IPS-NIHi7 (cell line): Measurements from ENCODE around the gene TRIM44.
"Not testable (repeated sequence)": the region's sequence is repeated elsewhere in the genome, so short reads cannot be mapped to it uniquely, and the experiment has no call there.

Experiments used
- DNase-seq: peaks from one replicate; pipeline ENCODE4 v3.0.0; 2012; ENCODE audit warnings: mixed read lengths; ENCODE audit errors: extremely low spot score

Gene TRIM44

DNA sequence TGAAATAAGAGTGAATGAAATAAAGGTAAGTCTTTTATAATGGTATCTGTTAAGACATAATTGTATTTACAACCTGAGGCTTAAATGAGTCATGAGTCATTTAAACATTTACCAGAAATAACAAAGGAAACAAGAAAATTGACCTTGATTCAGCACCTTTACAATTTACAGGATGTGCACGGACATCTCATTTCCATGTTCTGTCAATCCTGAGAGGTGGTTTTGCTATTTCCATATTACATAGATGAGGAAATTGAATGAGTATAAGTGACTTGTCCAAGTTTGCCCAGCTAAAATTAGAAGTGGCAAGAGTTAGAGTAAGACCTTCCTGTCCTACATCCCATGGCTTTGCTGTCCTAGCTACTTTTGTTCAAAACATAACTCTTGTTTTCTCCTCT lies 89.1 kb downstream of the TRIM44 start:
- DNase-seq: no peak

GRCh38 chr11:35752115-35752514 lies 89.5 kb downstream of the TRIM44 start:
- DNase-seq: peak; percentile 21

DNA sequence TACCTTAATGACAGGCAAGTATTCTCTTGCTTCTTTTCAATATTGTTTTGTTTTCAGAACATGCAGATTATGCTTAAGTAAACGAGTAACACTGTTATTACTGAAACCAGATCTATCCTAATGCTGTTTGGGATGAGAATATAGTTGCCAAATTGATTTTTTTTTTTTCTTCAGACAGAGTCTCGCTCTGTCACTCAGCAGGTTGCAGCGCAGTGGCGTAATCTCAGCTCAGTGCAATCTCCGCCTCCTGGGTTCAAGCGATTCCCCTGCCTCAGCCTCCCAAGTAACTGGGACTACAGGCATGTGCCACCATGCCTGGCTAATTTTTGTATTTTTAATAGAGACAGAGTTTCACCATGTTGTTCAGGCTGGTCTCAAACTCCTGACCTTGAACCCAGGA lies 91.0 kb downstream of the TRIM44 start:
- DNase-seq: not testable (repeated sequence)

DNA sequence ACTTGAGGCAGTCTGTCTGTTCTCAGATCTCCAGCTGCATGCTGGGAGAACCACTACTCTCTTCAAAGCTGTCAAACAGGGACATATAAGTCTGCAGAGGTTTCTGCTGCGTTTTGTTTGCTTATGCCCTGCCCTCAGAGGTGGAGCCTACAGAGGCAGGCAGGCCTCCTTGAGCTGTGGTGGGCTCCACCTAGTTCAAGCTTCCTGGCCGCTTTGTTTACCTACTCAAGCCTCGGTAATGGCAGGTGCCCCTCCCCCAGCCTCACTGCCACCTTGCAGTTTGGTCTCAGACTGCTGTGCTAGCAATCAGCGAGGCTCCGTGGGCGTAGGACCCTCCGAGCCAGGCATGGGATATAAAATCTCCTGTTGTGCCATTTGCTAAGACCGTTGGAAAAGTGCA lies 97.4 kb downstream of the TRIM44 start:
- not testable (repeated sequence) for DNase-seq

GRCh38 chr11:35761899-35762298 lies 99.3 kb downstream of the TRIM44 start:
- no peak for DNase-seq

DNA sequence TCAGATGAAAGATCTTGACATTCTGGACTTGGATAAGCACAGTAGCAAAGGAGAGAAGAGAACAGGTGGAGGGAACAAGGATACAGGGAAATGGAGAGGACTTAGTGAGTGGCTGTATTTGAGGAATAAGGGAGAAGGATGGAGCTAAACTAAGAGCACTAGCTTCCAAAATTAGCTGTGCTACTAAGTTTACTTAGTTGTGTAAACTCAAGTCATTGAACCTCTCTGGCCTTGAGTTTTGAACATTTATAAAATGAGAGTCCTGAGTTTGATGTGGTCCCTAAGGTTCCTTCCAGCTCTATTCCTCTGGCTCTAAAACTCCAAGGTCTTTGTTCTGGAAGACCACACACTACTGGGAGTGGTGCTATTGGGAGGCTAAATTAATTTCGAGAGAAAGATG lies 100.7 kb downstream of the TRIM44 start:
- no peak for DNase-seq

DNA sequence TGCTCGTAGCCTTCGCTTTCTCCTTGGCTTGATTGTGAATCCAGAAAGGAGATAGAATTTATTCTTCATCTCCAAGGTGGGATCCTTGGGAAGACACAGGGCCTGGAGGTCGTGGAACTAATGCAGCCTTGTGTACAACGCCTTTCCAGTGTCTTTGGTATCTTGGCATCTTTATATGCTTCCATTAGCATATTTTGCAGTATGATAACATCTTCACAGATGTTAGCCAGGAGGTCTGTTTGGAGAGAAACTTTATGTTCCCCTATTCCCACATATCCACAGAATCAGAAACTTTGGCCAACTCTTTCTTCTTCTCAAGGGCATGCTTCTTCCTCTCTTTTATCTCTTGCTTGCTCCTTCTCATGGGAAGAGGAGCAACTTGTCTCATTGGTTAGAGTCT lies 101.2 kb downstream of the TRIM44 start:
- DNase-seq: no peak

GRCh38 chr11:35764417-35764816 lies 101.8 kb downstream of the TRIM44 start:
- no peak for DNase-seq

DNA sequence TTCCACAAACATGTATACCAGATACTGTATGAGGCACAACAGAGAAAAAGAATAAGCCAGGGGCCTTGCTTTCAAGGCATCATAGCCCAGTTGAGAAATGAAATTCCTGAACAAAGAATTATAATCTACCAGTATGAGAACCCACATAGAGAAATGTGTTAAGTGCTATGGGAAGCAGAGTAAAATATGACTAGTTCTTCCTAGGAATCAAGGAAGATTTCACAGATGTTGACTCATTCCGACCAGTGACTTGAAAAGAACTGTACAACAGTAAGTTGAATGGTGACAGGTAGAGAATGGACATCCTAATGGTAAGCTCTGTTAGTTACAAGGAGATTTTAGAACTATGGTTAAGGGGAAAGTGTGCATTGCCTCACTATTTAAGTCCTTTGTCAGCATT lies 102.6 kb downstream of the TRIM44 start:
- no peak for DNase-seq

DNA sequence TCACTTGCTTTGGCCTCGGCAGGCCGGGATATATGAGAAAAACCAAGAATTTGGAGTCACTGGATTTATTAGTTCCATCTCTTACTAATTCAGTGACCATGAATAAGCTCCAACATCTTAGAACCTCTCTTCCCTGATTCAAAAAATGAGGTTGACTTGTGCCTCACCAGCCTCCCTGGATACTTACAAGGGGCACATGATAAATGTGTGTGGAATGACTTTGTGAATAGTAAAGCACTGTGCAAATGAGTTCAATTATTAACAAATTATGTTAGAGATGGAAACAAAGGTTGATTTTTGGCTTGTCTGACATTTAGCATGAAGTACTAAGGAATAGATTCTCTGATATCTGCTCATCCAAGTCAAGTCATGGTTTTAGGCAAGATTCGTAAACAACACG lies 104.1 kb downstream of the TRIM44 start:
- no peak for DNase-seq

GRCh38 chr11:35770425-35770824 lies 107.8 kb downstream of the TRIM44 start:
- DNase-seq: not testable (repeated sequence)

GRCh38 chr11:35771722-35772121 lies 109.1 kb downstream of the TRIM44 start:
- no peak for DNase-seq

DNA sequence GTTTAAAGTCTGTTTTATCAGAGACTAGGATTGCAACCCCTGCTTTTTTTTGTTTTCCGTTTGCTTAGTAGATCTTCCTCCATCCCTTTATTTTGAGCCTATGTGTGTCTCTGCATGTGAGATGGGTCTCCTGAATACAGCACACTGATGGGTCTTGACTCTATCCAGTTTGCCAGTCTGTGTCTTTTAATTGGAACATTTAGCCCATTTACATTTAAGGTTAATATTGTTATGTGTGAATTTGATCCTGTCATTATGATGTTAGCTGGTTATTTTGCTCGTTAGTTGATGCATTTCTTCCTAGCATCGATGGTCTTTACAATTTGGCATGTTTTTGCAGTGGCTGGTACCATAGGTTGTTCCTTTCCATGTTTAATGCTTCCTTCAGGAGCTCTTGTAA lies 114.7 kb downstream of the TRIM44 start:
- not testable (repeated sequence) for DNase-seq

DNA sequence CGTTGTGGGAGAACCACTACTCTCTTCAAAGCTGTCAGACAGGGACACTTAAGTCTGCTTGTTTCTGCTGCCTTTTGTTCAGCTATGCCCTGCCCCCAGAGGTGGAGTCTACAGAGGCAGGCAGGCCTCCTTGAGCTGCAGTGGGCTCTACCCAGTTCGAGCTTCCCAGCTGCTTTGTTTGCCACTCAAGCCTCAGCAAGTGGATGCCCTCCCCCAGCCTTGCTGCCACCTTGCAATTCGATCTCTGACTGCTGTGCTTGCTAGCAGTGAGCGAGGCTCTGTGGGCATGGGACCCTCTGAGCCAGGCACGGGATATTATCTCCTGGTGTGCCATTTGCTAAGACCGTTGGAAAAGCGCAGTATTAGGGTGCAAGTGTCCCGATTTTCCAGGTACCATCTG lies 116.4 kb downstream of the TRIM44 start:
- not testable (repeated sequence) for DNase-seq

GRCh38 chr11:35779409-35779808 lies 116.8 kb downstream of the TRIM44 start:
- no peak for DNase-seq

GRCh38 chr11:35780951-35781860 lies 118.6 kb downstream of the TRIM44 start:
- DNase-seq: peak; percentile 39

GRCh38 chr11:35781861-35782470 lies 119.4 kb downstream of the TRIM44 start:
- DNase-seq: no peak

GRCh38 chr11:35783809-35784208 lies 121.2 kb downstream of the TRIM44 start:
- DNase-seq: no peak

- no peak for DNase-seq
Measured at GRCh38 chr11:35784699-35785098, 122.1 kb downstream of the TRIM44 start.

GRCh38 chr11:35785287-35786167 lies 123.0 kb downstream of the TRIM44 start:
- DNase-seq: no peak

- no peak for DNase-seq
Measured at GRCh38 chr11:35786188-35786587, 123.6 kb downstream of the TRIM44 start.

GRCh38 chr11:35787013-35787504 lies 124.5 kb downstream of the TRIM44 start:
- peak; percentile 22 for DNase-seq
